ENCODE data around the gene CC2D2A. TPM values are rescaled to one million over a fixed set of nuclear protein-coding genes. Genes with fewer than 3 reads are reported as not detected.

Gene CC2D2A
- total and polyA plus RNA-seq, 2 of the 13 experiments (the other 11 are each of a cell fraction or from before 2014, with no cell fraction given): 4.2 to 7.2 TPM

- TF ChIP-seq MEIS2 (CRISPR knock-in tag; IDR thresholded peaks at IDR 0.05) (no peak), ZNF879 (CRISPR knock-in tag; IDR thresholded peaks at IDR 0.05) (no peak), HDAC6 (IDR thresholded peaks at IDR 0.05; ENCODE audit: low read depth, low read length) (no peak), TRAFD1 (CRISPR knock-in tag; IDR thresholded peaks at IDR 0.05; ENCODE audit: borderline replicate concordance) (no peak), ZNF883 (CRISPR knock-in tag; IDR thresholded peaks at IDR 0.05; ENCODE audit: not compliant biosample characterization) (no peak), ZNF670 (CRISPR knock-in tag; IDR thresholded peaks at IDR 0.05; ENCODE audit: borderline replicate concordance) (no peak), GLMP (CRISPR knock-in tag; IDR thresholded peaks at IDR 0.05; ENCODE audit: borderline replicate concordance) (no peak), SMAD1 (CRISPR knock-in tag; IDR thresholded peaks at IDR 0.05; ENCODE audit: borderline replicate concordance, low read depth) (no peak), ZNF772 (CRISPR knock-in tag; IDR thresholded peaks at IDR 0.05) (no peak), RELA (CRISPR knock-in tag; IDR thresholded peaks at IDR 0.05) (no peak), TOE1 (CRISPR knock-in tag; IDR thresholded peaks at IDR 0.05) (no peak), CENPX (CRISPR knock-in tag; IDR thresholded peaks at IDR 0.05) (no peak), ZNF232 (CRISPR knock-in tag; IDR thresholded peaks at IDR 0.05; ENCODE audit: borderline replicate concordance) (peak; percentile 74; the same call in 1 of the 2 replicates), GFI1 (CRISPR knock-in tag; IDR thresholded peaks at IDR 0.05; ENCODE audit: borderline replicate concordance) (no peak), PRPF4 (IDR thresholded peaks at IDR 0.05; ENCODE audit: low read depth, low read length, poor library complexity, severe bottlenecking) (no peak), ZNF329 (CRISPR knock-in tag; IDR thresholded peaks at IDR 0.05; ENCODE audit: low read depth) (no peak), CENPT (CRISPR knock-in tag; IDR thresholded peaks at IDR 0.05; ENCODE audit: low read depth) (no peak), SOX13 (IDR thresholded peaks at IDR 0.05) (no peak), SOX13 (CRISPR knock-in tag; conservative IDR thresholded peaks at IDR 0.05 in 1 of 2, IDR thresholded peaks at IDR 0.05 in 1 of 2) (no peak), NFE2L1 (CRISPR knock-in tag; IDR thresholded peaks at IDR 0.05; ENCODE audit: borderline replicate concordance) (no peak), HNRNPL (IDR thresholded peaks at IDR 0.05; ENCODE audit: low read depth, low read length) (no peak), TP53 (CRISPR knock-in tag; conservative IDR thresholded peaks at IDR 0.05) (no peak), ZNF776 (CRISPR knock-in tag; IDR thresholded peaks at IDR 0.05) (no peak), ZNF546 (CRISPR knock-in tag; conservative IDR thresholded peaks at IDR 0.05) (no peak), SMAD3 (CRISPR knock-in tag; IDR thresholded peaks at IDR 0.05) (no peak), MIXL1 (CRISPR knock-in tag; IDR thresholded peaks at IDR 0.05) (no peak), ZNF589 (CRISPR knock-in tag; conservative IDR thresholded peaks at IDR 0.05) (no peak), ZNF530 (CRISPR knock-in tag; IDR thresholded peaks at IDR 0.05; ENCODE audit: low read depth) (no peak), THAP7 (CRISPR knock-in tag; IDR thresholded peaks at IDR 0.05) (no peak)
Measured at GRCh38 chr4:15479089-15479912, 9.6 kb downstream of the CC2D2A start (continued).
